Aorta (tissue), 5 donors: Measurements from ENCODE around the gene ADGRF5. TPM values are rescaled to one million over a fixed set of nuclear protein-coding genes. Genes with fewer than 3 reads are reported as not detected.
"Not testable (repeated sequence)": the region's sequence is repeated elsewhere in the genome, so short reads cannot be mapped to it uniquely, and the experiment has no call there.

Experiments used
- ATAC-seq: fragments of 200-7000 bp; cut with Tn5 transposase; one replicate; pipeline ENCODE4 v1.9.1; 2022; ENCODE audit warnings: moderate library complexity; ENCODE audit not compliant: low FRiP score
- DNase-seq, 2 donors: peaks; one replicate each; pipeline ENCODE4 v3.0.0-alpha.2; 2020
- H3K27ac ChIP-seq, 2 donors: one replicate each; pipeline ENCODE4 v1.5.1; 2013; ENCODE audit warnings: low read length in 2 of 2, mild to moderate bottlenecking in 2 of 2, moderate library complexity in 2 of 2, control low read depth in 1 of 2, inconsistent platforms in 1 of 2, low read depth in 1 of 2
- H3K27me3 ChIP-seq, 2 donors: one replicate each; pipeline ENCODE4 v1.6.1; 2013; ENCODE audit warnings: control low read depth in 1 of 2, low read length in 1 of 2, mild to moderate bottlenecking in 1 of 2, moderate library complexity in 1 of 2; ENCODE audit not compliant: insufficient read depth in 2 of 2, control insufficient read depth in 1 of 2
- H3K36me3 ChIP-seq, 2 donors: one replicate each; pipeline ENCODE4 v1.6.1; 2013; ENCODE audit warnings: control low read depth in 1 of 2, low read length in 1 of 2, mild to moderate bottlenecking in 1 of 2; ENCODE audit not compliant: insufficient read depth in 2 of 2, control insufficient read depth in 1 of 2
- H3K4me1 ChIP-seq, 2 donors: one replicate each; pipeline ENCODE4 v1.6.1; 2013; ENCODE audit warnings: low read length in 2 of 2, control low read depth in 1 of 2, mild to moderate bottlenecking in 1 of 2, moderate library complexity in 1 of 2; ENCODE audit not compliant: insufficient read depth in 2 of 2, control insufficient read depth in 1 of 2
- H3K4me3 ChIP-seq, 2 donors: one replicate each; pipeline ENCODE4 v1.5.1; 2013; ENCODE audit warnings: low read length in 2 of 2, control low read depth in 1 of 2, mild to moderate bottlenecking in 1 of 2
- H3K9me3 ChIP-seq: one replicate; pipeline ENCODE4 v1.6.1; 2013; ENCODE audit warnings: mild to moderate bottlenecking, low read length; ENCODE audit not compliant: control insufficient read depth
- WGBS, 2 donors: extraction: QIAGEN DNeasy Blood & Tissue Kit; methylation state at CpG; one replicate each; pipeline ENCODE4 v1.1.7; 2013; 5-methylcytosine and 5-hydroxymethylcytosine counted together
- intact Hi-C, 2 donors: fragments of 100-400 bp; cut with DNase I; formaldehyde crosslinking; loops; one replicate each; pipeline versions ENCODE4 v1.14.2 to v1.15.0; 2022
- polyA plus RNA-seq, 2 donors: library from polyadenylated mRNA; stranded (reverse); fragments of 200-250 nt; gene quantifications; one replicate each; pipeline ENCODE4 v1.2.3, GENCODE V29; 2013
- total RNA-seq, 2 donors: library from RNA; stranded (reverse); fragmentation: NEBNext Ultra II Directional; extraction: Animal tissue kit (Norgen Biotek cat#: 25700); gene quantifications; one replicate each; pipeline ENCODE4 v1.2.1, GENCODE V29; 2021
- donor health status: healthy with polysubstance abuse.
- donor health status: Bipolar disorder and iron deficiency.
- donor health status: DM: no; HTN: no; CAD: no.
- donor health status: DM: no; HTN: no; CAD: no.
- donor health status: DM: yes; HTN: yes; CAD: no.

The ADGRF5 gene
- total and polyA plus RNA-seq, 4 donors, result 0.50 to 34.6 (median 16.3) TPM

GRCh38 chr6:46865221-46865620 lies 56.5 kb downstream of the ADGRF5 start:
- DNase-seq (no peak), ATAC-seq (no peak)
- intact Hi-C loops, result no loop called here
- WGBS, 2 donors, result 74 to 77% methylated on average over 2 of the region's 2 CpGs
- Histone ChIP-seq H3K4me3 (no peak overlapping the region), H3K27me3 (no peaks in the 10 kb centered on the region), H3K36me3 (no peaks in the 10 kb centered on the region), H3K4me1 (no peaks in the 10 kb centered on the region), H3K9me3 (no peaks in the 10 kb centered on the region), H3K27ac (no peak overlapping the region)

- Histone ChIP-seq H3K27ac (no peak overlapping the region), H3K4me1 (no peaks in the 10 kb centered on the region), H3K27me3 (no peaks in the 10 kb centered on the region), H3K36me3 (no peaks in the 10 kb centered on the region), H3K4me3 (no peak overlapping the region), H3K9me3 (no peaks in the 10 kb centered on the region)
- ATAC-seq, result no peak
- intact Hi-C loops, result no loop called here
- 86 to 91% methylated on average over 3 of the region's 3 CpGs for WGBS, 2 donors
- DNase-seq, result no peak
Measured at GRCh38 chr6:46863791-46864190, 57.9 kb downstream of the ADGRF5 start.

- H3K36me3 ChIP-seq, result no peaks in the 10 kb centered on the region
- no peaks in the 10 kb centered on the region for H3K27me3 ChIP-seq
- no peaks in the 10 kb centered on the region for H3K9me3 ChIP-seq
- 86 to 87% methylated on average over 2 of the region's 2 CpGs for WGBS, 2 donors
- intact Hi-C loops, result no loop called here
- no peak overlapping the region for H3K27ac ChIP-seq
- DNase-seq (no peak), ATAC-seq (no peak)
- no peak overlapping the region for H3K4me3 ChIP-seq
- no peaks in the 10 kb centered on the region for H3K4me1 ChIP-seq
Measured at GRCh38 chr6:46862381-46862780, 59.4 kb downstream of the ADGRF5 start.

GRCh38 chr6:46855966-46856365 lies 65.8 kb downstream of the ADGRF5 start:
- H3K36me3 ChIP-seq, H3K4me1 ChIP-seq, H3K27me3 ChIP-seq, H3K9me3 ChIP-seq, ATAC-seq, DNase-seq, H3K4me3 ChIP-seq, H3K27ac ChIP-seq, intact Hi-C loops: not testable (repeated sequence)
- 57 to 71% methylated on average over 1 of the region's 1 CpG for WGBS, 2 donors

- H3K9me3 ChIP-seq, H3K4me3 ChIP-seq, H3K4me1 ChIP-seq, H3K36me3 ChIP-seq, DNase-seq, intact Hi-C loops, H3K27me3 ChIP-seq, ATAC-seq, H3K27ac ChIP-seq: not testable (repeated sequence)
- 48 to 81% methylated on average over 4 of the region's 4 CpGs for WGBS, 2 donors
Measured at GRCh38 chr6:46851576-46851975, 70.2 kb downstream of the ADGRF5 start.

GRCh38 chr6:46850792-46851191 lies 70.9 kb downstream of the ADGRF5 start:
- Histone ChIP-seq H3K27me3 (no peaks in the 10 kb centered on the region), H3K4me3 (no peak overlapping the region), H3K9me3 (no peaks in the 10 kb centered on the region), H3K36me3 (no peaks in the 10 kb centered on the region), H3K27ac (no peak overlapping the region), H3K4me1 (no peaks in the 10 kb centered on the region)
- ATAC-seq, result no peak
- DNase-seq, result no peak
- intact Hi-C loops, result no loop called here
- WGBS, 2 donors, result 90 to 92% methylated on average over 2 of the region's 2 CpGs

GRCh38 chr6:46849361-46849690 lies 72.4 kb downstream of the ADGRF5 start:
- Histone ChIP-seq H3K4me1 (no peaks in the 10 kb centered on the region), H3K36me3 (no peaks in the 10 kb centered on the region), H3K4me3 (no peak overlapping the region), H3K27me3 (no peaks in the 10 kb centered on the region), H3K27ac (no peak overlapping the region), H3K9me3 (no peaks in the 10 kb centered on the region)
- DNase-seq (no peak), ATAC-seq (no peak)
- WGBS, 2 donors, result 44 to 46% methylated on average over 5 of the region's 5 CpGs
- intact Hi-C loops, result loop anchor here (1.0 to 5.0 kb wide), 4 partner anchors 140 to 198 kb away; no protein-coding TSS in a partner anchor

- Histone ChIP-seq H3K27ac (no peak overlapping the region), H3K4me1 (no peaks in the 10 kb centered on the region), H3K9me3 (no peaks in the 10 kb centered on the region), H3K4me3 (no peak overlapping the region), H3K27me3 (no peaks in the 10 kb centered on the region), H3K36me3 (no peaks in the 10 kb centered on the region)
- DNase-seq, result peak; percentile 90 to 96
- 7 to 9% methylated on average over 25 of the region's 25 CpGs for WGBS, 2 donors
- peak; percentile 95 for ATAC-seq
- intact Hi-C loops, result loop anchor here (1.0 to 5.0 kb wide), 4 partner anchors 140 to 198 kb away; no protein-coding TSS in a partner anchor
Measured at GRCh38 chr6:46848684-46849360, 72.9 kb downstream of the ADGRF5 start.

- no peaks in the 10 kb centered on the region for H3K4me1 ChIP-seq
- ATAC-seq (no peak), DNase-seq (no peak)
- 32% methylated on average over 5 of the region's 5 CpGs for WGBS, 2 donors
- peaks cover 2% of the 10 kb centered on the region for H3K9me3 ChIP-seq
- H3K27me3 ChIP-seq, result no peaks in the 10 kb centered on the region
- no peaks in the 10 kb centered on the region for H3K36me3 ChIP-seq
- no peak overlapping the region for H3K27ac ChIP-seq
- H3K4me3 ChIP-seq, result no peak overlapping the region
- intact Hi-C loops, result loop anchor here in 1 of 2 donors (5.0 kb wide), 1 partner anchor 202 kb away; no protein-coding TSS in a partner anchor
Measured at GRCh38 chr6:46845126-46845525, 76.6 kb downstream of the ADGRF5 start.
